SU-DHL-6 (cell line): Measurements from ENCODE around the gene ATP2A1.
"Not testable (repeated sequence)": the region's sequence is repeated elsewhere in the genome, so short reads cannot be mapped to it uniquely, and the experiment has no call there.

ENCODE experiments used
- H2AFZ ChIP-seq: fragments of 200-600 bp; sonication (generic); 2 replicates; pipeline ENCODE4 v1.6.1; 2014; ENCODE audit warnings: low read depth, mild to moderate bottlenecking, moderate library complexity, mixed read lengths, antibody characterized with exemption, low read length; ENCODE audit not compliant: severe bottlenecking
- H3F3A ChIP-seq: fragments of 200-600 bp; shearing (Covaris generic); 2 replicates; pipeline ENCODE4 v1.6.0; 2016; ENCODE audit warnings: antibody characterized with exemption, mild to moderate bottlenecking; ENCODE audit not compliant: insufficient read depth
- H3K27ac ChIP-seq: fragments of 200-600 bp; sonication (generic); 2 replicates; pipeline ENCODE4 v1.5.1; 2016; ENCODE audit warnings: low read depth, mild to moderate bottlenecking, low read length, moderate library complexity, mixed read lengths
- H3K27me3 ChIP-seq: fragments of 200-600 bp; sonication (generic), shearing (Covaris generic); 2 replicates; pipeline ENCODE4 v1.6.0; 2014; ENCODE audit warnings: mild to moderate bottlenecking, low read length
- H3K36me3 ChIP-seq: fragments of 200-600 bp; sonication (generic); 2 replicates; pipeline ENCODE4 v1.6.1; 2014; ENCODE audit warnings: mild to moderate bottlenecking, low read length, mixed read lengths
- H3K4me2 ChIP-seq: fragments of 300-600, 200-600 bp; shearing (Covaris generic), sonication (generic); 2 replicates; pipeline ENCODE4 v1.6.0; 2014; ENCODE audit warnings: low read length, low read depth, mild to moderate bottlenecking; ENCODE audit not compliant: poor library complexity, severe bottlenecking
- H3K4me3 ChIP-seq: fragments of 200-600 bp; sonication (generic); 2 replicates; pipeline ENCODE4 v1.5.1; 2014; ENCODE audit warnings: antibody characterized with exemption, low read length, mild to moderate bottlenecking, mixed read lengths; ENCODE audit not compliant: insufficient read depth, poor library complexity, severe bottlenecking
- H3K79me2 ChIP-seq: fragments of 200-600 bp; sonication (generic); 2 replicates; pipeline ENCODE4 v1.6.1; 2014; ENCODE audit warnings: mild to moderate bottlenecking, low read length, moderate library complexity; ENCODE audit not compliant: insufficient read depth
- H3K9ac ChIP-seq: fragments of 200-600 bp; sonication (generic); 2 replicates; pipeline ENCODE4 v1.7.0; 2014; ENCODE audit warnings: mild to moderate bottlenecking, low read length
- H3K9me2 ChIP-seq: fragments of 200-600 bp; sonication (generic); replicated peaks from 2 replicates; pipeline ENCODE4 v1.6.1; 2014; ENCODE audit warnings: low read length; ENCODE audit not compliant: insufficient read depth
- H3K9me3 ChIP-seq: fragments of 200-600 bp; sonication (generic); 2 replicates; pipeline ENCODE4 v1.6.1; 2014; ENCODE audit warnings: low read length, mixed read lengths; ENCODE audit not compliant: insufficient read depth
- H4K20me1 ChIP-seq: fragments of 200-600 bp; sonication (generic); 2 replicates; pipeline ENCODE4 v1.6.1; 2014; ENCODE audit warnings: low read depth, mild to moderate bottlenecking, antibody characterized with exemption, low read length, moderate library complexity, mixed read lengths
- EZH2phosphoT487 ChIP-seq: fragments of 200-600 bp; sonication (generic), shearing (Covaris generic); conservative IDR thresholded peaks from 2 replicates; pipeline ENCODE4 v1.6.1; 2018; ENCODE audit warnings: mild to moderate bottlenecking, antibody characterized with exemption, low read length, moderate library complexity, mixed read lengths
- TF ChIP-seq, protein P1 (sequence below): fragments of 200-600 bp; sonication (generic); IDR thresholded peaks from one replicate; pipeline ENCODE4 v1.5.1; 2017; ENCODE audit warnings: antibody characterized with exemption, mild to moderate bottlenecking, low read length, moderate library complexity; ENCODE audit not compliant: insufficient read depth, poor library complexity, severe bottlenecking

The ATP2A1 gene

DNA sequence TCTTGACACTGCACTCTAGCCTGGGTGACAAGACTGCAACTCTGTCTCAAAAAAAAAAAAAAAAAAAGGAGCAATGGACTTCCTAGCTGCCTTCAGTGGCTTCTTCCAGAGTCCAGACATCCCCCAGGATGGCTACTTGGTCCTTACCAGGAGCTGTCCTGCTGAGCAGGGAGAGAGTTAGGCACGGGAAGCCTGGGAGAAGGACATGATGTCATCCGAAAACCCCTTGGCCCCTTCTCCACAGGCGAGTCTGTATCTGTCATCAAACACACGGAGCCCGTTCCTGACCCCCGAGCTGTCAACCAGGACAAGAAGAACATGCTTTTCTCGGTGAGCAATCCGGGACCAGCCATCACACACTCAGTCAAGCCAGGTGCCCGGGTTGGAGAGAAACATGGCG lies 8.7 kb downstream of the ATP2A1 start:
- Histone ChIP-seq H3K4me2 (no peak overlapping the region), H3K9me2 (no peaks in the 10 kb centered on the region)
- no peak for TF ChIP-seq EZH2phosphoT487
- TF ChIP-seq, protein P1, sequence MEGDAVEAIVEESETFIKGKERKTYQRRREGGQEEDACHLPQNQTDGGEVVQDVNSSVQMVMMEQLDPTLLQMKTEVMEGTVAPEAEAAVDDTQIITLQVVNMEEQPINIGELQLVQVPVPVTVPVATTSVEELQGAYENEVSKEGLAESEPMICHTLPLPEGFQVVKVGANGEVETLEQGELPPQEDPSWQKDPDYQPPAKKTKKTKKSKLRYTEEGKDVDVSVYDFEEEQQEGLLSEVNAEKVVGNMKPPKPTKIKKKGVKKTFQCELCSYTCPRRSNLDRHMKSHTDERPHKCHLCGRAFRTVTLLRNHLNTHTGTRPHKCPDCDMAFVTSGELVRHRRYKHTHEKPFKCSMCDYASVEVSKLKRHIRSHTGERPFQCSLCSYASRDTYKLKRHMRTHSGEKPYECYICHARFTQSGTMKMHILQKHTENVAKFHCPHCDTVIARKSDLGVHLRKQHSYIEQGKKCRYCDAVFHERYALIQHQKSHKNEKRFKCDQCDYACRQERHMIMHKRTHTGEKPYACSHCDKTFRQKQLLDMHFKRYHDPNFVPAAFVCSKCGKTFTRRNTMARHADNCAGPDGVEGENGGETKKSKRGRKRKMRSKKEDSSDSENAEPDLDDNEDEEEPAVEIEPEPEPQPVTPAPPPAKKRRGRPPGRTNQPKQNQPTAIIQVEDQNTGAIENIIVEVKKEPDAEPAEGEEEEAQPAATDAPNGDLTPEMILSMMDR, result no peak

GRCh38 chr16:28890355-28890754 lies 12.1 kb downstream of the ATP2A1 start:
- H3K27me3 ChIP-seq, H3K4me2 ChIP-seq, H3K9me3 ChIP-seq, H2AFZ ChIP-seq, H3F3A ChIP-seq, H3K79me2 ChIP-seq, H3K36me3 ChIP-seq, H4K20me1 ChIP-seq, H3K4me3 ChIP-seq, H3K9me2 ChIP-seq, H3K27ac ChIP-seq, H3K9ac ChIP-seq: not testable (repeated sequence)

More for the DNA sequence above, 8.7 kb downstream of the ATP2A1 start:
- no peaks in the 10 kb centered on the region for H3K79me2 ChIP-seq
- H4K20me1 ChIP-seq, result no peaks in the 10 kb centered on the region
- H3K4me3 ChIP-seq, result no peak overlapping the region
- H3K27ac ChIP-seq, result no peak overlapping the region
- no peak overlapping the region for H3K9ac ChIP-seq
- H3K27me3 ChIP-seq, result no peaks in the 10 kb centered on the region
- no peak overlapping the region for H2AFZ ChIP-seq
- H3K36me3 ChIP-seq, result no peaks in the 10 kb centered on the region
- no peaks in the 10 kb centered on the region for H3F3A ChIP-seq
- no peaks in the 10 kb centered on the region for H3K9me3 ChIP-seq

- no peaks in the 10 kb centered on the region for H3K27me3 ChIP-seq
- TF ChIP-seq, protein P1, result no peak
- no peak for TF ChIP-seq EZH2phosphoT487
- no peak overlapping the region for H3K27ac ChIP-seq
- H3K9ac ChIP-seq, result no peak overlapping the region
- H2AFZ ChIP-seq, result no peak overlapping the region
- H3K9me2 ChIP-seq, result no peaks in the 10 kb centered on the region
- H3K4me2 ChIP-seq, result no peak overlapping the region
- H3K36me3 ChIP-seq, result no peaks in the 10 kb centered on the region
- no peaks in the 10 kb centered on the region for H3F3A ChIP-seq
- H4K20me1 ChIP-seq, result no peaks in the 10 kb centered on the region
- H3K9me3 ChIP-seq, result no peaks in the 10 kb centered on the region
- H3K79me2 ChIP-seq, result no peaks in the 10 kb centered on the region
- H3K4me3 ChIP-seq, result no peak overlapping the region
Measured at GRCh38 chr16:28891964-28892890, 13.9 kb downstream of the ATP2A1 start.

GRCh38 chr16:28893291-28893690 lies 15.0 kb downstream of the ATP2A1 start:
- H3K79me2 ChIP-seq, result no peaks in the 10 kb centered on the region
- no peak overlapping the region for H3K9ac ChIP-seq
- no peaks in the 10 kb centered on the region for H3K9me2 ChIP-seq
- H3K9me3 ChIP-seq, result no peaks in the 10 kb centered on the region
- no peaks in the 10 kb centered on the region for H3K27me3 ChIP-seq
- no peak overlapping the region for H3K4me3 ChIP-seq
- no peaks in the 10 kb centered on the region for H4K20me1 ChIP-seq
- no peak overlapping the region for H3K27ac ChIP-seq
- H3F3A ChIP-seq, result no peaks in the 10 kb centered on the region
- no peak overlapping the region for H3K4me2 ChIP-seq
- no peaks in the 10 kb centered on the region for H3K36me3 ChIP-seq
- TF ChIP-seq, protein P1, result no peak
- no peak for TF ChIP-seq EZH2phosphoT487
- H2AFZ ChIP-seq, result no peak overlapping the region
